Fibroblast of lung (primary cell): Measurements from ENCODE around the gene CCNK. TPM values are rescaled to one million over a fixed set of nuclear protein-coding genes. Genes with fewer than 3 reads are reported as not detected.

ENCODE experiments used
- DNase-seq, 2 donors: peaks; one replicate each; pipeline versions ENCODE4 v3.0.0 to v3.0.0-alpha.2; 2010; ENCODE audit warnings: low read depth in 2 of 2
- H2AFZ ChIP-seq: 2 replicates; pipeline ENCODE4 v1.5.1; 2012; ENCODE audit warnings: low read length, control low read depth, inconsistent platforms
- H3K27ac ChIP-seq: 2 replicates; pipeline ENCODE4 v1.5.1; 2011; ENCODE audit warnings: low read length, control low read depth; ENCODE audit not compliant: insufficient read depth
- H3K27me3 ChIP-seq: 2 replicates; pipeline ENCODE4 v1.5.1; 2011; ENCODE audit warnings: mild to moderate bottlenecking, low read length; ENCODE audit not compliant: control insufficient read depth, insufficient read depth
- H3K36me3 ChIP-seq: 2 replicates; pipeline ENCODE4 v1.5.1; 2011; ENCODE audit warnings: low read length; ENCODE audit not compliant: control insufficient read depth, insufficient read depth
- H3K4me1 ChIP-seq: 2 replicates; pipeline ENCODE4 v1.5.1; 2011; ENCODE audit warnings: low read length; ENCODE audit not compliant: control insufficient read depth, insufficient read depth; ENCODE audit errors: extremely low read depth
- H3K4me2 ChIP-seq: 2 replicates; pipeline ENCODE4 v1.5.1; 2011; ENCODE audit warnings: low read length, control low read depth; ENCODE audit not compliant: insufficient read depth; ENCODE audit errors: extremely low read depth
- H3K4me3 ChIP-seq, 4 experiments: fragments of 200-600 bp in 1 of 4; sonication (generic) in 1 of 4; replicated peaks in 1 of 4; 2 replicates each; pipeline ENCODE4 v1.5.1; 2011 to 2016; ENCODE audit warnings: low read length in 4 of 4, low read depth in 3 of 4, mild to moderate bottlenecking in 3 of 4, control low read depth in 2 of 4, inconsistent platforms in 1 of 4, mixed read lengths in 1 of 4; ENCODE audit not compliant: insufficient read depth in 1 of 4; ENCODE audit errors: control extremely low read depth in 1 of 4
- H3K79me2 ChIP-seq: 2 replicates; pipeline ENCODE4 v1.5.1; 2012; ENCODE audit warnings: mild to moderate bottlenecking, low read length, inconsistent platforms; ENCODE audit not compliant: control insufficient read depth, insufficient read depth
- H3K9ac ChIP-seq: 2 replicates; pipeline ENCODE4 v1.5.1; 2011; ENCODE audit warnings: mild to moderate bottlenecking, low read length, control low read depth; ENCODE audit not compliant: insufficient read depth
- H3K9me3 ChIP-seq: 2 replicates; pipeline ENCODE4 v1.5.1; 2012; ENCODE audit warnings: low read depth, low read length; ENCODE audit not compliant: control insufficient read depth, insufficient read depth
- H4K20me1 ChIP-seq: 2 replicates; pipeline ENCODE4 v1.5.1; 2011; ENCODE audit warnings: low read length; ENCODE audit not compliant: control insufficient read depth, insufficient read depth; ENCODE audit errors: extremely low read depth
- CTCF ChIP-seq, 2 donors: IDR thresholded peaks in 1 of 2; conservative IDR thresholded peaks in 1 of 2; 1 replicate in 1 of 2; 2 replicates in 1 of 2; pipeline ENCODE4 v1.5.1; 2011 to 2012; ENCODE audit warnings: low read length in 2 of 2, control low read depth in 1 of 2, inconsistent platforms in 1 of 2, low read depth in 1 of 2, mild to moderate bottlenecking in 1 of 2
- EZH2 ChIP-seq: IDR thresholded peaks from 2 replicates; pipeline ENCODE4 v1.5.1; 2012; ENCODE audit warnings: low read length, control low read depth, mild to moderate bottlenecking; ENCODE audit errors: missing control alignments
- polyA plus RNA-seq, 2 donors: library from polyadenylated mRNA; depleted of rRNA in 1 of 2; stranded (reverse) in 1 of 2; unstranded in 1 of 2; fragments of >200 nt; gene quantifications; 2 replicates each; pipeline ENCODE4 v1.2.1, GENCODE V29; 2011 to 2012; ENCODE audit warnings: missing spikeins in 1 of 2
- total RNA-seq: library from RNA; depleted of rRNA; stranded (reverse); fragments of >200 nt; gene quantifications from 2 replicates; pipeline ENCODE4 v1.2.1, GENCODE V29; 2014

The CCNK gene
- total and polyA plus RNA-seq, 2 donors (not counting 1 experiment from before 2014, with no cell fraction given) = 7.3 to 51.0 TPM

- H3K9me3 ChIP-seq = no peaks in the 10 kb centered on the region
- H3K27ac ChIP-seq = no peak overlapping the region
- no peak for TF ChIP-seq CTCF (conservative IDR thresholded peaks at IDR 0.05 in 1 of 2, IDR thresholded peaks at IDR 0.05 in 1 of 2; ENCODE audit: low read depth in 1 of 2, low read length in 2 of 2)
- TF ChIP-seq EZH2 = no peak
- peaks cover 38% of the 10 kb centered on the region for H3K36me3 ChIP-seq
- no peak overlapping the region for H3K4me2 ChIP-seq
- H3K4me3 ChIP-seq = no peak overlapping the region
- H3K4me1 ChIP-seq = peaks cover 2% of the 10 kb centered on the region
- DNase-seq = no peak
- H4K20me1 ChIP-seq = no peaks in the 10 kb centered on the region
- H3K27me3 ChIP-seq = no peaks in the 10 kb centered on the region
- H2AFZ ChIP-seq = no peak overlapping the region
- no peak overlapping the region for H3K9ac ChIP-seq
- no peaks in the 10 kb centered on the region for H3K79me2 ChIP-seq
These were observed 26.8 kb downstream of the CCNK start for GRCh38 chr14:99507860-99508640.

- H3K27me3 ChIP-seq = no peaks in the 10 kb centered on the region
- H3K79me2 ChIP-seq = no peaks in the 10 kb centered on the region
- DNase-seq = no peak
- TF ChIP-seq CTCF (conservative IDR thresholded peaks at IDR 0.05 in 1 of 2, IDR thresholded peaks at IDR 0.05 in 1 of 2; ENCODE audit: low read depth in 1 of 2, low read length in 2 of 2) (no peak), EZH2 (no peak)
- peaks cover 37% of the 10 kb centered on the region for H3K36me3 ChIP-seq
- no peak overlapping the region for H3K4me3 ChIP-seq
- no peaks in the 10 kb centered on the region for H4K20me1 ChIP-seq
- H2AFZ ChIP-seq = no peak overlapping the region
- H3K4me1 ChIP-seq = peaks cover 2% of the 10 kb centered on the region
- no peak overlapping the region for H3K9ac ChIP-seq
- H3K4me2 ChIP-seq = no peak overlapping the region
- no peaks in the 10 kb centered on the region for H3K9me3 ChIP-seq
- no peak overlapping the region for H3K27ac ChIP-seq
These were observed 27.9 kb downstream of the CCNK start for GRCh38 chr14:99508896-99509629.

- Histone ChIP-seq H3K9me3 (no peaks in the 10 kb centered on the region), H3K36me3 (peaks cover 38% of the 10 kb centered on the region), H3K4me2 (no peak overlapping the region), H3K4me3 (no peak overlapping the region), H3K9ac (no peak overlapping the region), H3K27ac (no peak overlapping the region), H3K4me1 (peaks cover 2% of the 10 kb centered on the region), H3K79me2 (no peaks in the 10 kb centered on the region), H3K27me3 (no peaks in the 10 kb centered on the region), H2AFZ (no peak overlapping the region), H4K20me1 (no peaks in the 10 kb centered on the region)
- no peak for DNase-seq
- TF ChIP-seq CTCF (conservative IDR thresholded peaks at IDR 0.05 in 1 of 2, IDR thresholded peaks at IDR 0.05 in 1 of 2; ENCODE audit: low read depth in 1 of 2, low read length in 2 of 2) (no peak), EZH2 (no peak)
These were observed 28.8 kb downstream of the CCNK start for GRCh38 chr14:99509871-99510555.
